Kidney (tissue), 14 donors: ENCODE data around the gene PLXNA1. TPM values are rescaled to one million over a fixed set of nuclear protein-coding genes. Genes with fewer than 3 reads are reported as not detected.

Experiments
- DNase-seq, 5 donors: peaks; one replicate each; pipeline ENCODE4 v3.0.0-alpha.2; 2013 to 2020
- FAIRE-seq: peaks from 2 replicates; lab custom pipeline; 2012; peaks lifted over from hg19 to GRCh38; lab: Jason Lieb, UNC
- H3K27ac ChIP-seq, 2 donors: one replicate each; pipeline ENCODE4 v1.7.0; 2013; ENCODE audit warnings: low read depth in 2 of 2, low read length in 2 of 2, inconsistent platforms in 1 of 2
- H3K27me3 ChIP-seq: one replicate; pipeline ENCODE4 v1.7.1; 2013; ENCODE audit warnings: low read length, inconsistent platforms; ENCODE audit not compliant: control insufficient read depth, insufficient read depth
- H3K36me3 ChIP-seq, 3 donors: one replicate each; pipeline versions ENCODE4 v1.7.0 to v1.7.1; 2013; ENCODE audit warnings: low read length in 3 of 3, control low read depth in 1 of 3, inconsistent platforms in 1 of 3; ENCODE audit not compliant: insufficient read depth in 3 of 3, control insufficient read depth in 2 of 3
- H3K4me1 ChIP-seq, 3 donors: one replicate each; pipeline versions ENCODE4 v1.7.0 to v1.7.1; 2013; ENCODE audit warnings: low read length in 3 of 3, inconsistent platforms in 1 of 3, low read depth in 1 of 3; ENCODE audit not compliant: control insufficient read depth in 2 of 3, insufficient read depth in 2 of 3
- H3K4me3 ChIP-seq, 3 donors: one replicate each; pipeline versions ENCODE4 v1.7.0 to v1.8.1; 2013; ENCODE audit warnings: low read length in 3 of 3, control low read depth in 1 of 3, inconsistent platforms in 1 of 3
- H3K9ac ChIP-seq, 3 donors: one replicate each; pipeline versions ENCODE4 v1.7.0 to v1.7.1; 2013; ENCODE audit warnings: low read length in 3 of 3, control low read depth in 1 of 3, inconsistent platforms in 1 of 3
- H3K9me3 ChIP-seq, 3 donors: one replicate each; pipeline versions ENCODE4 v1.7.0 to v1.7.1; 2013; ENCODE audit warnings: low read length in 3 of 3, control low read depth in 1 of 3, inconsistent platforms in 1 of 3; ENCODE audit not compliant: control insufficient read depth in 2 of 3, insufficient read depth in 1 of 3
- intact Hi-C: fragments of 100-400 bp; cut with DNase I; formaldehyde crosslinking; loops from one replicate; pipeline ENCODE4 v1.11.1; 2022
- polyA plus RNA-seq: library from polyadenylated mRNA; stranded (reverse); fragments of 350-450 nt; fragmentation: Illumina TruSeq; extraction: RNeasy Lipid Tissue Mini Kit (QIAGEN cat#74804); gene quantifications from one replicate; pipeline ENCODE4 v1.2.3, GENCODE V29; 2014; ENCODE audit warnings: low read depth, low replicate concordance; ENCODE audit not compliant: insufficient read depth
- total RNA-seq: library from RNA; stranded (reverse); fragmentation: NEBNext Ultra II Directional; extraction: Animal tissue kit (Norgen Biotek cat#: 25700); gene quantifications from one replicate; pipeline ENCODE4 v1.2.1, GENCODE V29; 2021
- TF ChIP-seq, protein P1 (sequence below): IDR thresholded peaks from 3 replicates; pipeline ENCODE4 v1.5.1; 2012; ENCODE audit warnings: mild to moderate bottlenecking, moderate library complexity, borderline replicate concordance; ENCODE audit not compliant: insufficient read depth; ENCODE audit errors: extremely low read depth
- donor health status: control.
- donor health status: control.
- donor health status: control.
- donor health status: control.
- donor health status: control.
- donor health status: DM: yes; HTN: yes; CAD: no.
- donor health status: Normal renal cell carcinoma (clear cell type).

PLXNA1 gene
- total and polyA plus RNA-seq, 2 donors from 2014 or later: 5.3 to 29.0 TPM

DNA sequence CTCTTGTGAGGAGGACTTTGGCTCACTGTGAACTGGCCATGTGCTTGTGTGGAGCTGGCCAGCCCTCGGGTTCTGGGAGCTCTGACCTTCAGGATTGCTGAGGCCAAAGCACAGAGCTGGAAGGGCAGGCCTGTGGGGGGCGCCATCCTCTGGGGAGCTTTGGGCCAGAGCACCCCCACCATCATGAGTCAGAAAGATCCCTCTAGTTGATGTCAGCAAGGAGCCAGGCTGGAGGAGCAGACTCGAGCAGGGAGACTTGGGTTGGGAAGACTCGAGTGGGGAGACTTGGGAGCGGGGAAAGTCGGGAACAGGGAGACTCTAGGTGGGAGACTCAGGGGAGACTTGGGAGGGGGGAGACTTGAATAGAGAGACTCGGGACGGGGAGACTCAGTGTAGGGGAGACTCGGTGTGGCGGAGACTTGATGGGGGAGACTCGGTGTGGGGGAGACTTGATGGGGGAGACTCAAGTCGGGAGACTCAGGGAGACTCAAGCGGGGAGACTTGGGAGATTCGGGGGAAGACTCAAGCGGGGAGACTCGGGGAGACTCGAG is 37.7 kb upstream of the PLXNA1 start:
- H3K27ac ChIP-seq: no peak overlapping the region
- peaks cover 0 to 4% (median 0%) of the 10 kb centered on the region in 3 donors for H3K36me3 ChIP-seq
- no peaks in the 10 kb centered on the region for H3K4me1 ChIP-seq
- FAIRE-seq (no peak), DNase-seq (peak in 1 of 5 donors; percentile 22)
- H3K27me3 ChIP-seq: no peaks in the 10 kb centered on the region
- H3K4me3 ChIP-seq: no peak overlapping the region
- intact Hi-C loops: no loop called here
- H3K9me3 ChIP-seq: no peaks in the 10 kb centered on the region
- no peak overlapping the region for H3K9ac ChIP-seq
- TF ChIP-seq, protein P1, sequence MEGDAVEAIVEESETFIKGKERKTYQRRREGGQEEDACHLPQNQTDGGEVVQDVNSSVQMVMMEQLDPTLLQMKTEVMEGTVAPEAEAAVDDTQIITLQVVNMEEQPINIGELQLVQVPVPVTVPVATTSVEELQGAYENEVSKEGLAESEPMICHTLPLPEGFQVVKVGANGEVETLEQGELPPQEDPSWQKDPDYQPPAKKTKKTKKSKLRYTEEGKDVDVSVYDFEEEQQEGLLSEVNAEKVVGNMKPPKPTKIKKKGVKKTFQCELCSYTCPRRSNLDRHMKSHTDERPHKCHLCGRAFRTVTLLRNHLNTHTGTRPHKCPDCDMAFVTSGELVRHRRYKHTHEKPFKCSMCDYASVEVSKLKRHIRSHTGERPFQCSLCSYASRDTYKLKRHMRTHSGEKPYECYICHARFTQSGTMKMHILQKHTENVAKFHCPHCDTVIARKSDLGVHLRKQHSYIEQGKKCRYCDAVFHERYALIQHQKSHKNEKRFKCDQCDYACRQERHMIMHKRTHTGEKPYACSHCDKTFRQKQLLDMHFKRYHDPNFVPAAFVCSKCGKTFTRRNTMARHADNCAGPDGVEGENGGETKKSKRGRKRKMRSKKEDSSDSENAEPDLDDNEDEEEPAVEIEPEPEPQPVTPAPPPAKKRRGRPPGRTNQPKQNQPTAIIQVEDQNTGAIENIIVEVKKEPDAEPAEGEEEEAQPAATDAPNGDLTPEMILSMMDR: no peak

DNA sequence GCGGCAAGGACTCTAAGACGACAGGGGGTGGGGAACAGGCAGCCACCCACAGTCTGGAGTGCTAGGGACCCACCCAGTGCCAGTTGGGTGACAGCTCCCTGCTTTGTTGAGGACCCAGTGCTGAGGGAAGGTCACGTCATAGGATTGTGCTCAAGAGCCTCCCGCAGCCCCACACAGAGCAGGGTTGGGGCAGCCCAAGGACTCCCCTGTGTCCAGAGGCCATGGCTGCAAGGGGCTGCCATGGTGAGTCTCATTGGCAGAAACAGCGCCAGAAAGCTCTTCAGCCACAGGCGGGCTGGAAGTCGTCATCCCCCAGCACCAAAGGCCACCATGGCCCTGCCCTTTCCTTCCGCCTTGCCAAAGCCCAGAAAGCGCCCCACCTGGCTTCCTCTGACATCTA is 37.0 kb upstream of the PLXNA1 start:
- no peak overlapping the region for H3K27ac ChIP-seq
- H3K9me3 ChIP-seq: no peaks in the 10 kb centered on the region
- intact Hi-C loops: no loop called here
- no peaks in the 10 kb centered on the region for H3K4me1 ChIP-seq
- H3K4me3 ChIP-seq: no peak overlapping the region
- DNase-seq (peak in 1 of 5 donors; percentile 26), FAIRE-seq (no peak)
- H3K9ac ChIP-seq: no peak overlapping the region
- no peaks in the 10 kb centered on the region for H3K27me3 ChIP-seq
- H3K36me3 ChIP-seq: peaks cover 0 to 4% (median 0%) of the 10 kb centered on the region in 3 donors
- TF ChIP-seq, protein P1: no peak

DNA sequence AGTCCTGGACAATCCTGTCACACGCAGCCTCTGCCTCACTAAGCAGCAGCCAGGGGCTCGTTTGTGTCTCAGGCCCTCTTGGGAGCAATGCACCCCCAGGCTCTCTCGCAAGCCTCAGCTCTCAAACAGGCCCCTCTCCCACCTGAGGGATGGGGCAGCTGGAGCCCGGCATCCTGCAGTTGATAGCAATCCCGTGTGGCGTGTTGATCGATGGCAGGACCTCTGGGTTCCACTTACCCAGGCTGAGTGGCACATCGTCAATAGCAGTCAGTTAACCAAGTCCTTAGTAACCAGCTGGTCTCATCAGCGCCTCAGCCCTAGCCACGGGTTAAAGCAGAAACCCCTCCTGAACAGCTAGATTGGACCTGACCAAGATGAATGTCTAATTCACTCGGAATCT is 36.5 kb upstream of the PLXNA1 start:
- no peak for DNase-seq
- H3K27ac ChIP-seq: no peak overlapping the region
- intact Hi-C loops: no loop called here
- TF ChIP-seq, protein P1: no peak
- no peaks in the 10 kb centered on the region for H3K9me3 ChIP-seq
- H3K27me3 ChIP-seq: no peaks in the 10 kb centered on the region
- no peak overlapping the region for H3K4me3 ChIP-seq
- FAIRE-seq: no peak
- H3K36me3 ChIP-seq: peaks cover 0 to 4% (median 0%) of the 10 kb centered on the region in 3 donors
- H3K9ac ChIP-seq: no peak overlapping the region
- H3K4me1 ChIP-seq: no peaks in the 10 kb centered on the region

DNA sequence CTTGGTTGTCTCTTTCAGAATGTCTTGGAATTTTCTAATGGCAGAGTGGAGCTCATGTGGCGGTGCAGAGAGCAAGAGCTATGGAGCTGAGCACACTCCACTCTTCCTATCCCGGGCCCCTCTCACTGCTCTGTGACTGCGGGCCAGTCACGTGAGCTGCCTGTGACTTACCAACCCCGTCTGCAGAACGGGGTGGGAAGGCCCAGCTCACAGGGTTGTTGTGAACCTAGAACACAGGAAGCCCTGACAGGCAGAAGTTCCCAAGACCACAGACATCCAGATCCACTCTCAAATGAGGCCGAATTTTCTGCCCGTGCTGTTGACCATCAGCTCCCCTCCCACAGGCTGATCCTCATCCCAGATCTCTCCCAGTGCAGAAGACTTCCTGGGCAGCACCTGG is 35.5 kb upstream of the PLXNA1 start:
- Histone ChIP-seq H3K9me3 (no peaks in the 10 kb centered on the region), H3K36me3 (peaks cover 0 to 4% (median 0%) of the 10 kb centered on the region in 3 donors), H3K9ac (no peak overlapping the region), H3K4me3 (no peak overlapping the region), H3K27me3 (no peaks in the 10 kb centered on the region), H3K4me1 (no peaks in the 10 kb centered on the region), H3K27ac (no peak overlapping the region)
- no peak for FAIRE-seq
- TF ChIP-seq, protein P1: no peak
- DNase-seq: no peak
- intact Hi-C loops: no loop called here
